CD4-positive, alpha-beta T cell treated with Interferon alpha-2 for 1 hour (primary cell): ENCODE measurements around the gene MIAT.
"Not testable (repeated sequence)": the region's sequence is repeated elsewhere in the genome, so short reads cannot be mapped to it uniquely, and the experiment has no call there.

Experiments
- DNase-seq, 2 donors: peaks; one replicate each; pipeline ENCODE4 v3.0.0-alpha.2; 2020 to 2022

MIAT gene

DNA sequence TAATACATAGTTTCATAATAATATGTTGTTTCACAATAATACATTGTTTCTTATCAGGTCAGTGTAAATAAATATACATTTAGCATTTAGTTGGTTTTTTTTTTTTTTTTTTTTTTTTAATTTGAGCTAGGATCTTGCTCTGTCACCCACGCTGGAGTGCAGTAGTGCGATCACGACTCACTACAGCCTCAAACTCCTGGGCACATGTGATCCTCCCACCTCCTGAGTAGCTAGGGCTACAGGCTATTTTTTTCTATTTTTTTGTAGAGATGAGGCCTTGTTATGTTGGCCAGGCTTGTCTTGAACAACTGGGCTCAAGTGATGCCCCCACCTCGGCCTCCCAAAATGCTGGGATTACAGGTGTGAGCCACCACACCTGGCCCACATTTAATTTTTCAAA lies 43.5 kb downstream of the MIAT start:
- DNase-seq: no peak

DNA sequence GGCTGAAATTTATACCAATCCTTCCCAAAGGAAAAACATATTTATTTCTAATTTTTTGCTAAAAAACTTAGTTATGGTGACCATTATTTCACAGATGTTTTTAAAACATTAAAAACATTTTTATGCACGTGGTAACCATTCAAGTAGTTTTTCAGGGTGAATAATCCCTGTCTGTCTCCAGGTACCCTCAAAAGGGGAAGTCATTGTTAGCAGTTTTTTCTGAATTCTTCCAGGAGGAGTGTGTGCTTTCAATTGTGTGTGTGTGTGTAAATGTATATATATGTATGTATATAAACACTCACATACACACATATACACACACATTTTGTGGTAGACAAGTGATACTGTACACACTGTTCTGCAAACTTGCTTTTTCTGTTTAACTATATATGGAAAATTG lies 43.9 kb downstream of the MIAT start:
- no peak for DNase-seq

DNA sequence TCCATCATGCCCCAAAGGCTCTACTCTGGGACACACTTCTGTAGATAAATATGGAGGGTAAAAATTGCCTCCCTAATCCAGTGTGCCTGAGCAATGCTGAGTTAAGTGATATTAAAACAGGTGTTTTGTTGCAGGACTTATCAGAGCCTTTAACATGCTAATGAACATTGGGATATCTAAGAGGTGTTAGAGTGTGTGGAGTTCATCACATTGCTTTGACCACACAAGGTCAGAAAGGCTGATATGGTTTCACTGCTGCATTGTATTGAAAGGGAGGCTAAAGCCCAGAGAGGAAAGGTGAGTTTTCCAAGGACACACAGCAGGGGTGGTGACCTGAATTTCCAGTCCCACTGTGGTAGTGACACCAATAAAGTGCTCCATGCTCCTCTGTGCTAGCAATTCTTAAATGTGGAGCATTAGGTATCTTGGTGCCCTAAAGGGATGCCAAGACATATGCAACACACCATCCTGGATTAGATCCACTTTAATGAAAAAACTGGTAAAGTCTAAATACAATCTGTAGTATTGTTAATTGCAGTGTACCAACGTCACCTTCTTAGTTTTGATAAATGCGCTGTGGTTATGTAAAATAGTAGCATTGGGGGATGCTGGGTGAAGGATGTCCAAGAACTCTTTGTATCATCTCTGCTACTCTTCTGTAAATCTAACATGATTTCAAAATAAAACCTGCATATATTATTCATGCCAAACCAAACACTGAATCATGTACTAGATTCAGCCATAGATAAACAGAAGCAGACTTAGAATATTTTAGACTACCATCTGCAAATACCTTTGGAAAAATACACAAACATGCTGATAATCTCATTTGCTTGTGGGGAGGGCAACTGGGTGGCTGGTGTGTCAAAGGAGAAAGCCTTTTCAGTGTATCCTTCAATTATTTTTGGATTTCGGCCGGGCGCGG lies 45.8 kb downstream of the MIAT start:
- no peak for DNase-seq

DNA sequence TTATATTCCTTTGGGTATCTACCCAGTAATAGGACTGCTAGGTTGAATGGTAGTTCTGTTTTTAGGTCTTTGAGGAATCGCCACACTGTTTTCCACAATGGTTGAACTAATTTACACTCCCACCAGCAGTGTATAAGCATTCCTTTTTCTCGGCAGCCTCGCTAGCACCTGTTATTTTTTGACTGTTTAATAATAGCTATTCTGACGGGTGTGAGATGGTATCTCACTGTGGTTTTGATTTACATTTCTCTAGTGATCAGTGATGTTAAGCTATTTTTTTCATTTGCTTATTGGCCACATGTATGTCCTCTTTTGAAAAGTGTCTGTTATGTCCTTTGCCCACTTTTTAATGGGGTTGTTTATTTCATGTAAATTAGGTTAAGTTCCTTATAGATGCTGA lies 48.0 kb downstream of the MIAT start:
- not testable (repeated sequence) for DNase-seq

DNA sequence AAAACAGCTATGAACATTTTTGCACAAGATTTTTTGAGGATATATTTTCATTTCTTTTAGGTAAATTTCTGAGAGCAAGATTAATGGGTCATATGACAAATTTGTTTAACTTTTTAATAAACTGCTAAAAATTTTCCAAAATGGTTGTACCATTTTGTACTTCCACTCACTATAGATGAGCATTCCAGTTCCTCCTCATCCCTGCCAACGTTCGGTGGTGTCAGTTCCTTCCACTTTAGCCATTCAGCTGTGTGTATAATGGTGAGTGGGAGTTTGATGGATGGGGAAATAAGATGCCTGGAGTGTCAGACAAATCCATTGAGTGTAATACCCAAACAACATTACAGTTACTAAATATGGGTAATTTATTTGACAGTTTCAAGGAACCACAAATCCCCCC lies 49.7 kb downstream of the MIAT start:
- no peak for DNase-seq

DNA sequence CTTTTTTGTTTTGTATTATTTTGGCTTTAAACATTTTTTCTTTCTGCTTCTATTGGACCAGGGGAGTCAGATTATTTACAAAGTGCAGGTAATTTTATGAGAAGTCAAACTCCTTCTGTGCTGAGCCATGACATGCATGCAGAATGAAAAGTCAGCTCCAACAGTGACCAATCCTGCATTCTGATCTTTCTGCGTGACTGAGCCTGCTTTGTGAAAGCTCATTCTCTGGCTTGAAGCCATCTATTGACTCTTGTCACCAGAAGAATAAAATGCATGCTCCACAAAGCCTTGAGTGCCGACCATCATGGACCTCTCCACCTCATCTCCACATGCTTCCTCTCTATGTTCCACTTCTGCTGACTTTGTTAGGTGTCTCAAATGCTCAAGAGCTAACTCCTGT lies 50.2 kb downstream of the MIAT start:
- DNase-seq: no peak

DNA sequence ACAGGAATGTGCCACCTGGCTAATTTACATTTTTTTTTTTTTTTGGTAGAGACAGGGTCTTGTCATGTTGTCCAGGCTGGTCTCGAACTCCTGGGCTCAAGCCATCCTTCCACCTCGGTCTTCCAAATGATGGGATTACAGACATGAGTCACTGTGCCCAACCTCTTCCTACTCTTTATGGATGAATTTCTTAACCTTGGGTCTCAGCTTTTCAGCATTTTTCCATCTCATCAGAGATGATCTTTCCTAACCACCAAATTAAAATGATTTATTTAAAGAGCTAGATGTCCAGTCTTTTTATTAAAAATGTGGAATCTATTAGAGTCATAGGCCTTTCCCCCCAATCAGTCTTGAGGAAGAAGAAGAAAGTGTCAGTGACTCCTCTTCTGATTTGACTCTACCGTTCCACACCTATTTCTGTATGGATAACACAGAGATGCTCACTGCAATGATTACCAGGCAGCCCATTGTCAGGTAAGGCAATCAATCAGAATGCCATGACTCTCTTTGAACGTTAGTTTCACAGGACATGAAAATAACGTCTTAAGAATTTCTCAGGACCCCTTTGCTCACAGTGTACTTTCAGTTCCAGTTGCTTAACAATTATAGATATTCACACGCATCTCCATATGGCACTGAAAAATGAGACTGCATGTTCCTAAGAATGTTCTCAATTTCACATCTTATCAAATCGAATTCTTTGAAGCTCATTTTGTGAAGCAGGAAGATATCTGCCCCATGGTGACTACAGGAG lies 51.0 kb downstream of the MIAT start:
- DNase-seq: no peak

DNA sequence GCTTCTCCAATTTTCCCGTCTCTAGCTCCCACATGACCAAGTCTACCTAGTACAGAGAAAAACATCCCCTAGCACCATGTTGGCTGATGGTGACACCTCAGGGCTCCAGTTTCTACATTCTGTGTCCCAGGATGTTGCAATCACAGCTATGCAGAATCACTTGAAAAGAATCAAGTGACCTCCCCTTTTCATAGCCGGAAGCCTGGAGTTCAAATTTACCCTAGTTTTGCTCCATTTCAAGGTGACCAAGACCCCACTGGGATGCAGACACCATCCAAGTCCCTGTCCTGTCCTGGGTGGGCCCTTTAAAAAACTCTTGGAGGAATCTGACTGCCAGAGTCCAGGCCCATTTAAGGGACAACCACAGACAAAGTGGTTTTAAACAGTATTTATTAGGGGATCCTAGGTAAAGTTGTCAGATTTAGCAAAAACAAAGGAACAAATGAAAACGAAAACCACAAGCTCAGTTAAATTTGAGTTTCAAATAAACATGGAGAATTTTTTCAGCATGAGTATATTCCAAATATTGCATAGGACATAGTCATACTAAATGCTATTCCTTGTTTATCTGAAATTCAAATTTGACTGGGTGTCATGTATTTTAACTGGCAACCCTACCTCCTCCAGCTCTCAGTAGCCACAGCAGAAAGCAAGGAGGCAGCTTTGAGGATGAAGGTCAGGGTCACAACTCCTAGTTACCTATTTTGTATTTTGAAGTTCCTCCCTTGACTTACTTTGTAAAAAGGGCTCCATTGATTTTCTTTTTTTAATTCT lies 52.4 kb downstream of the MIAT start:
- no peak for DNase-seq

DNA sequence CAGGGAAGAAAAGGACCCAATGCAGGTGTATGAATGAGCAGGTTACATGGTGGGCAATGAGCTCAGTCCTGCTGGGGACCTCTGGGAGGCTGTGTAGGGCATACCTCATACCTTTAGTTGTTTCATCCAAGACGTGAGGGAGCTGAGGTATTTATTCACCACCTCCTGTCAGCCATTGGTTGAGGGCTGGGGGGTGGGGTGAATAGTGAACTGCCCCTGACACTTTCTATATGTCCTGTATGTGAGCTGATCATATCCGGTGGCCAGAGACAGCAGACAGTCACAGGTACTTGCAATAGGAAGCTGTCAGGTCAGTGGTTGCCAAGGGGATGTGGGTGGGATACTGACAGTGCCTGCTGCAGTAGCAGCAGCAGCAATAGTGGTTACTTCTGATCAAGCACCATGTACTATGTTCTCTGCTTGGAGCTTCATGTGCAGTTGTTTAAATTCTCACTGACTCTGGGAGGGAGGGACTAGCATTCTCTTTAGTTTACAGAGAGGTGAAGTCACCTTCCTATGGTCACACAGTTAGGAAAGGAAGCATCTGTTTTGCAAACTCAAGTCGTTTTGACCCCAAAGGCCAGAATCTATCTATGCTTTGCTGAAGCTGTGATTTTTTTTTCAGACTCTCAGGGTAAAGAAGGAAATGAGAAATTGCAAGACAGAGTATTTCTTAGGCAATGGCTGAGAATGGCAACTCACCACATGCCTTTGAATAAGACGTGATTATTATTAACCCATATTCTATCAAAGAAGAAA lies 54.0 kb downstream of the MIAT start:
- DNase-seq: peak; percentile 5 to 22

DNA sequence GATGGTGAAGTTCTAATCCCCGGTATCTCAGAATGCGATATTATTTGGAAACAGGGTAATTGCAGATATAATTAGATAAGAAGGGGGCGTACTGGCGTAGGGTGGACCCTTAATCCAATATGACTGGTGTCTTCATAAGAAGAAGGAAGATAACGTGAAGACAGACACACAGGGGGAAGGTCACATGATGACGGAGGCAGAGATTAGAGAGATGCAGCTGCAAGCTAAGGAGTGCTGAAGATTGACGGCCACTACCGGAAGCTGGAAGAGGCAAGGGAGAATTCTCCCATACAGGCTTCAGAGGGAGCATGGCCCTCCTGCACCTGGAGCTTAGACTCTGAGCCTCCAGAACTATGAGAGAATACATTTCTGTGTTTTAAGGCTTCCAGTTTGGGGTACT lies 54.8 kb downstream of the MIAT start:
- no peak for DNase-seq

DNA sequence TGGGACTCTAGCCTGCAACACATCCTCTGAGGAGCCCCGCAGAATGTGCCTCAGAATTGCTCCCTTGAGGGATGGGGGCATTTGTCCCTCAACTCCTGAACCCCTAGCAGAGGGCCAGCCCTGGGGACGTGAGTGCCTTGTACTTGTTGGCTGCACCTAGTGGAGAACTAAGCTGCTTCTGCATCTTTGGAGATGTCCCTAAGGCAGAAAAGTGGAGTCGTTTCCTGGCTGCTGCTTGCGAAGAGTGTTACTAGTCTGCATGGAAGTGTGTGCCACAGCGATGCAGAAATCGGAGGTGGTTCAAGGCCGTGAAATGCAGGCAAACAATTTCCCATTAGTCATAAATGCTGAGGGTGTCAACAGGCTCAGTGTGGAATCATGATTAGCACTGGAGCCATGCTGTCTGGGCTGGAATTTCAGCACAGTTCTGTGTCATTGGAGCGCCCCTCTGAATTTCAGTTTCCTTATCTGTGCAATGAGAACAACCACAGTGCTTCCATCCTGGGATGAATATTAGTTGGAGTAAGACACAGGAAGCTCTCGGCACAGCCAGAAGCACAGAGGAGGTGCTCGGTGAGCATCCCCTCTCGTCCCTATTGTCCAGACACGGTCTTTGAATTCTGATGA lies 56.5 kb downstream of the MIAT start:
- DNase-seq: no peak

DNA sequence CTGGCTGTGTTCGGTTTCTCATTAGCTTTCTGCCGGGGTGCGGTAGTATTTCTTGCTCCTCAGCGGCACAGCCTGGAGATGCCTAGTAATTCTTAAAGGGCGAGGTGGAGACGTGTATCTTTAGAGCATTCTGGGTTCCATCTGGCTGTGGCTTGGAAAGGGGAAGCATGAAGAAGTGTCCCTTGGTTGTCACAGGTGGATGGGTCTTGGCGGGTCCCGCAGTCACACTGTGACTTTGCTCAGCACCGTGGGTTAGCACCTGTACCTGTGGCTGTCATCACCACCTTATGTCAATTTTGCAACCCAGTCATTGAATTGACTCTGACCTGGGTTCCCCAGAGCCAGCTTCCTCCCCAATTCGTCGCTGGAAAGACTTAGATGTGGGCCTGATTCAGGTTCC lies 57.6 kb downstream of the MIAT start:
- DNase-seq: no peak

DNA sequence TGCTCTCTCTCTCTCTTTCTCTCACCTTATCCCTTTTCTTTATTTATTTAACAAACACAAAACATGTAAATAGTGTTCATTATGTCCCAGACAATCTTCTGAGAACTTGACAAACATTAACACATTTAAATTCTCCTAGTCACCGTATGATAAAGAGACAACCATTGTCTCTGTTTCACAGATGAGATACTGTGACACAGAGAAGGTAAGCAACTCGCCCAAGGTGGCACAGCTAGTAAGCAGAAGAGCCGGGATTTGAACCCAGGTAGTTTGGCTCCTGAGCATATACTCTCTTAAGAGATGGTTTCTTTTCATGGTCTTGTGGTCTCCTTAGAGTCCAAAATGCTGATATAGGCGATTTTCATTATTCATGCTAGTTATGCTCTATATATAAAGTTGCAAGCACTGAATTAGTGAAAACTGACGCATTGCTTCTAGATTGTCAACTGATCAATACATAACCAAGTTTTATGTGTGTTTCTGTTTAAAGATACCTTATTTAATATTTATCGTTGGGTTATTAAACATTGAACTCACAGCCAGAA lies 58.1 kb downstream of the MIAT start:
- no peak for DNase-seq

DNA sequence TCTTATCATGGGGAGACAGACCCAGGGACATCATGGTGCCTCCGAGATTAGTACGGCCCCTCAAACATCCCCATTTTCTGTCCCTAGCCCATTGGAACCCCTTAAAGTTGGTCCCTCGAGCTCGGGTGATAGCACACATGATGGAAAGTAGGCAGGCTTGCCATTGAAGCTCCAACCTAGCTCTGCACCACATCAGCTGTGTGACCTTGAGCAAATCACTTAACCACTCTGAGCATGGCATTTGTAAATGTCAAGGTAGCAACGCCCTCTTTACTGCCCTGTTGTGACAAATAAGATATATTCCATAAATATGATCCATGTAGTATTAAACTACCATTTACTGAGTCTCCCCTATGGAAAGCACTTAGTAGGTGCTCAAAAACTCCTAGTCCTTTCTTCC lies 61.1 kb downstream of the MIAT start:
- DNase-seq: no peak

DNA sequence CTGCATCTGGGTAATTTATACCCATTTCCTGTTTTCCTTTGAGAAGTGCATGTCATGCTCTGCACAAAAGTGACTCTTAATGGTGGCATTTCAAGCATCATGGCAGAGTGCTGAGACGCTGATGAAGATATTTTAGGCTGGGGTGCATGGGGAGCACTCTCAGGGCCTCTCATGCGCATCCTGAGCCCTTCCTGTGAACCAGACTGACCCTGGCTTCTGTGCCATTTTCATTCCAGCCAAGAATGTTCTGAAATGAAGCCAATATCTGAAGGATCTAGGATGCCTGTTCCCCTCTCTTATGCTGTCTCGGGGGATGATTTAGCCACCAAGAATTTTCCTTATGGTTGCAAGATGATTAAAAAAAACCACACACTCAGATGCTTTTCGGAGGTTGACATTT lies 61.5 kb downstream of the MIAT start:
- DNase-seq: no peak

DNA sequence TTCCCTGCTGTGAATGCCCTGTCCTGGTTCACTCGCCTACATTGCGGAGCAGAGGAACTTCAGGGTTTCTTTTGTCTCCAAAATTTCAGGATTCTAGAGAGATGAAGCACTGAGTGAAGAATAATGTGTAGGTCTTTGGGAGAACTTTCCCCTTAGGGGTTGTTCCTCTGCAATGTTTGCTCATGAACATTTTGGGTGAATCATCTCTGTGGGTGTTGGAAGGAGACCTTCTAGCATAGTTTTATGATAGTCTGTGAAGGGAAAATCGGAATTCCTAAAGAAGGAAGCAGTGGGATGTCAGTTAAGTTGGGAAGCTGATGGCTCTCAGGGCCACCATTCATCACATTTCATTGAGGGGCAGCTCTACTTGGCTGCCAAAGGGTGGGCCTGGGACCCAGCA lies 64.8 kb downstream of the MIAT start:
- no peak for DNase-seq

DNA sequence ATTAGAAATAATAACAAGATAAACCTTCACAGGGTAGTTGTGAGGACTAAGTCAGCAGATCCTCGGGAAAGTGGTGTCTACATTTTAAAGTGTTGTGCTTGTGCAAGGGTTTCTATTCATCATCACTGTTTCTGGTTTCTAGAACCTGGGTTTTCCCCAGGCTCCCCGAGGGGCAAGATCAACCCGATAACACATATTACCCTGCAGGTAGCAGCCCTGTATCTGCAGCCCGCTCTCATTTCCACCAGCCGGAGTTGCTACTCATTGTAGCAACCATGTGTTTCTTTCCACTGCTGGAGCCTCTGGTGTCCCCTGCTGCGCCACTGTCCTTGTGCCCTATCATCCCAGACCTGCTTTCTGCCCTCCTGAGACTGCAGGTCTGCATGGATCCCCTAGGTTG lies 67.0 kb downstream of the MIAT start:
- no peak for DNase-seq

DNA sequence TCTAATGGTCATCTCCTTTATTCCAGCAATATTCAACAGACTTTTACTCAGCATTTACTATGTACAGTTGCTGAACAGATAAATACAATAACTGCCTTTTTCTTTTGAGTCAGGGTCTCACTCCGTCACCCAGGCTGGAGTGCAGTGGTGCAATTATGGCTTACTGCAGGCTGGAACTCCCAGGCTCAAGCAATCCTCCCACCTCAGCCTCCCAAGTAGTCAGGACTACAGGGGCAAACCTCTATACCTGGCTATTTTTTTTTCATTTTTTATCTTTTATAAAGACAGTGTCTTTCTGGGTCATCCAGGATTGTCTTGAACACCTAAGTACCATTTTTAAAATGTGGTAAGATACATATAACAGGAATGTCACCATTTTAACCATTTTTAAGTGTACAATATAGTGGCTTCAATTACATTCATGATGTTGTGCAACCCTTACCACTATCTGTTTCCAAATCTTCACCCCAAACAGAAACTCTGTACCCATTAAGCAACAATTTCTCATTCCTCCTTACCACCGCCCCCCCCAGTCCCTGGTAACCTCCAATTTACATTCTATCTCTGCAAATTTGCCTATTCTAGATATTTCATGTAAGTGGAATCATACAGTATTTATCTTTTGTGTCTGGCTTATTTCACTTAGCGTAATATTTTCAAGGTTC lies 67.8 kb downstream of the MIAT start:
- DNase-seq: no peak
